Left colon (tissue), 2 donors: ENCODE measurements around the gene RASSF4. TPM values are rescaled to one million over a fixed set of nuclear protein-coding genes. Genes with fewer than 3 reads are reported as not detected.
"Not testable (repeated sequence)": the region's sequence is repeated elsewhere in the genome, so short reads cannot be mapped to it uniquely, and the experiment has no call there.

Source experiments
- ATAC-seq: fragments of 200-7000 bp; cut with Tn5 transposase; one replicate; pipeline ENCODE4 v1.9.1; 2020; ENCODE audit warnings: mild to moderate bottlenecking, moderate library complexity
- DNase-seq, 2 donors: peaks; one replicate each; pipeline ENCODE4 v3.0.0-alpha.2; 2020
- intact Hi-C, 2 donors: fragments of 100-400 bp; cut with DNase I in 1 of 2; cut with micrococcal nuclease in 1 of 2; formaldehyde crosslinking; loops; one replicate each; pipeline versions ENCODE4 v1.11.2 to v1.14.0; 2022; cut with DNase I, micrococcal nuclease
- total RNA-seq, 2 donors: library from RNA; stranded (reverse); fragmentation: NEBNext Ultra II Directional; extraction: Animal tissue kit (Norgen Biotek cat#: 25700); gene quantifications; one replicate each; pipeline ENCODE4 v1.2.1, GENCODE V29; 2021
- donor health status: DM: no; HTN: no; CAD: no.
- donor health status: DM: yes; HTN: yes; CAD: no.

Gene RASSF4
- total RNA-seq, 2 donors from 2014 or later = 29.4 to 44.7 TPM

GRCh38 chr10:45006276-45007030, 46.9 kb downstream of the RASSF4 start:
- DNase-seq (no peak), ATAC-seq (no peak)
- intact Hi-C loops = no loop called here

GRCh38 chr10:45008524-45009161, 49.0 kb downstream of the RASSF4 start:
- DNase-seq (peak in 1 of 2 donors; percentile 18), ATAC-seq (peak; percentile 87)
- intact Hi-C loops = no loop called here

GRCh38 chr10:45014557-45014956, 55.0 kb downstream of the RASSF4 start:
- DNase-seq, ATAC-seq, intact Hi-C loops: not testable (repeated sequence)

GRCh38 chr10:45015590-45015989, 56.0 kb downstream of the RASSF4 start:
- intact Hi-C loops = no loop called here

GRCh38 chr10:45023426-45023825, 63.8 kb downstream of the RASSF4 start:
- ATAC-seq (no peak), DNase-seq (no peak)
- intact Hi-C loops = no loop called here

More at GRCh38 chr10:45015590-45015989, 56.0 kb downstream of the RASSF4 start:
- no peak for DNase-seq
- no peak for ATAC-seq

GRCh38 chr10:45034301-45034700, 74.7 kb downstream of the RASSF4 start:
- ATAC-seq (no peak), DNase-seq (no peak)
- intact Hi-C loops = no loop called here

GRCh38 chr10:45035673-45036072, 76.1 kb downstream of the RASSF4 start:
- intact Hi-C loops = no loop called here
- DNase-seq (no peak), ATAC-seq (no peak)

GRCh38 chr10:45040921-45041542, 81.4 kb downstream of the RASSF4 start:
- DNase-seq = no peak

GRCh38 chr10:45044290-45044689, 84.7 kb downstream of the RASSF4 start:
- DNase-seq (no peak), ATAC-seq (no peak)
- intact Hi-C loops = no loop called here

More at GRCh38 chr10:45040921-45041542, 81.4 kb downstream of the RASSF4 start:
- no peak for ATAC-seq
- intact Hi-C loops = no loop called here

Other genes with a start within 250 kb of the RASSF4 start
- gene TMEM72, start 48.5 kb upstream of the RASSF4 start, total RNA-seq = 10 to 100 TPM; 25.0 to 33.1 TPM
- 10 to 100 TPM; 13.4 to 17.1 TPM for gene DEPP1, start 19.0 kb downstream of the RASSF4 start, total RNA-seq
- 10 to 100 TPM in 1 of 2 donors, 1 to 10 TPM in 1; 9.8 to 15.7 TPM for gene ZNF22, start 41.1 kb downstream of the RASSF4 start, total RNA-seq